Suprapubic skin (tissue), 3 donors: ENCODE data around the gene EARS2.

Experiments
- CTCF ChIP-seq, 2 donors: fragments of 200-600 bp in 1 of 2; fragments of 450-650 bp in 1 of 2; sonication (generic) in 1 of 2; IDR thresholded peaks; one replicate each; pipeline ENCODE4 v1.5.1; 2016 to 2019; ENCODE audit warnings: antibody characterized with exemption in 2 of 2, mild to moderate bottlenecking in 1 of 2, moderate library complexity in 1 of 2
- POLR2A ChIP-seq, 2 donors: fragments of 450-650 bp; IDR thresholded peaks; one replicate each; pipeline ENCODE4 v1.6.1; 2017; ENCODE audit warnings: antibody characterized with exemption in 2 of 2, mild to moderate bottlenecking in 2 of 2, moderate library complexity in 2 of 2

- TF ChIP-seq POLR2A (IDR thresholded peaks at IDR 0.05) = no peak
- TF ChIP-seq CTCF (IDR thresholded peaks at IDR 0.05) = no peak
Measured at GRCh38 chr16:23498863-23499262, 58.3 kb downstream of the EARS2 start.
